ENCODE measurements around the gene ERG. TPM values are rescaled to one million over a fixed set of nuclear protein-coding genes. Genes with fewer than 3 reads are reported as not detected.

Gene ERG
- total RNA-seq, 1 donor from 2014 or later: not detected

- no peaks in the 10 kb centered on the region for H3K79me2 ChIP-seq (ENCODE audit: low read depth)
- no peaks in the 10 kb centered on the region for H3K9me3 ChIP-seq (ENCODE audit: low read depth)
- H3K27me3 Mint-ChIP-seq (ENCODE audit: insufficient read depth, low read depth): peaks cover 11% of the 10 kb centered on the region
- H3K36me3 ChIP-seq: no peaks in the 10 kb centered on the region
- H3K27me3 ChIP-seq: no peaks in the 10 kb centered on the region
- H3K9me3 Mint-ChIP-seq: no peaks in the 10 kb centered on the region
- H3K4me2 ChIP-seq: no peak overlapping the region
- no peaks in the 10 kb centered on the region for H3K36me3 Mint-ChIP-seq
- TF ChIP-seq EZH2 (IDR thresholded peaks at IDR 0.05) (no peak), CTCF (IDR thresholded peaks at IDR 0.05) (no peak), EZH2phosphoT487 (IDR thresholded peaks at IDR 0.05) (no peak)
- peaks cover 9% of the 10 kb centered on the region for H3K4me1 ChIP-seq
- DNase-seq (ENCODE audit: low spot score): no peak
- H2AFZ ChIP-seq (replicated peaks): no peak overlapping the region
- H3K4me3 ChIP-seq: no peak overlapping the region
- H3K27ac ChIP-seq: no peak overlapping the region
- no peaks in the 10 kb centered on the region for H3F3A ChIP-seq (ENCODE audit: low read depth)
- H4K20me1 ChIP-seq (ENCODE audit: low read depth): no peaks in the 10 kb centered on the region
- peaks cover 22% of the 10 kb centered on the region for H3K4me1 Mint-ChIP-seq
- H3K4me3 Mint-ChIP-seq: no peak overlapping the region
- H3K9ac ChIP-seq: no peak overlapping the region
- no peak overlapping the region for H3K27ac Mint-ChIP-seq
These were observed 67.8 kb downstream of the ERG start for GRCh38 chr21:38430401-38430984.

- no peaks in the 10 kb centered on the region for H3K27me3 ChIP-seq
- no peaks in the 10 kb centered on the region for H4K20me1 ChIP-seq (ENCODE audit: low read depth)
- no peaks in the 10 kb centered on the region for H3K36me3 Mint-ChIP-seq
- H3K4me1 ChIP-seq: no peaks in the 10 kb centered on the region
- H3F3A ChIP-seq (ENCODE audit: low read depth): no peaks in the 10 kb centered on the region
- TF ChIP-seq EZH2phosphoT487 (IDR thresholded peaks at IDR 0.05) (no peak), CTCF (IDR thresholded peaks at IDR 0.05) (no peak), EZH2 (IDR thresholded peaks at IDR 0.05) (no peak)
- H3K27ac ChIP-seq: no peak overlapping the region
- no peak overlapping the region for H3K27ac Mint-ChIP-seq
- H3K36me3 ChIP-seq: no peaks in the 10 kb centered on the region
- DNase-seq (ENCODE audit: low spot score): no peak
- H3K4me1 Mint-ChIP-seq: peaks cover 16% of the 10 kb centered on the region
- H3K4me3 ChIP-seq: no peak overlapping the region
- H3K4me3 Mint-ChIP-seq: no peak overlapping the region
- H3K9ac ChIP-seq: no peak overlapping the region
- H3K79me2 ChIP-seq (ENCODE audit: low read depth): no peaks in the 10 kb centered on the region
- H2AFZ ChIP-seq (replicated peaks): no peak overlapping the region
- H3K9me3 Mint-ChIP-seq: no peaks in the 10 kb centered on the region
- peaks cover 8% of the 10 kb centered on the region for H3K27me3 Mint-ChIP-seq (ENCODE audit: insufficient read depth, low read depth)
- H3K9me3 ChIP-seq (ENCODE audit: low read depth): no peaks in the 10 kb centered on the region
- H3K4me2 ChIP-seq: no peak overlapping the region
These were observed 69.3 kb downstream of the ERG start for GRCh38 chr21:38429011-38429410.

GRCh38 chr21:38428211-38428610 lies 70.1 kb downstream of the ERG start:
- Mint-ChIP-seq H3K36me3 (no peaks in the 10 kb centered on the region), H3K9me3 (no peaks in the 10 kb centered on the region), H3K4me1 (peaks cover 16% of the 10 kb centered on the region), H3K4me3 (no peak overlapping the region), H3K27ac (no peak overlapping the region), H3K27me3 (ENCODE audit: insufficient read depth, low read depth) (peaks cover 8% of the 10 kb centered on the region)
- Histone ChIP-seq H3K4me3 (no peak overlapping the region), H3K9me3 (ENCODE audit: low read depth) (no peaks in the 10 kb centered on the region), H2AFZ (replicated peaks) (no peak overlapping the region), H4K20me1 (ENCODE audit: low read depth) (no peaks in the 10 kb centered on the region), H3K27me3 (no peaks in the 10 kb centered on the region), H3K4me2 (no peak overlapping the region), H3K36me3 (no peaks in the 10 kb centered on the region), H3F3A (ENCODE audit: low read depth) (no peaks in the 10 kb centered on the region), H3K9ac (no peak overlapping the region), H3K4me1 (no peaks in the 10 kb centered on the region), H3K79me2 (ENCODE audit: low read depth) (no peaks in the 10 kb centered on the region), H3K27ac (no peak overlapping the region)
- no peak for DNase-seq (ENCODE audit: low spot score)
- TF ChIP-seq EZH2phosphoT487 (IDR thresholded peaks at IDR 0.05) (no peak), EZH2 (IDR thresholded peaks at IDR 0.05) (no peak), CTCF (IDR thresholded peaks at IDR 0.05) (no peak)

Data from neural progenitor cell (in vitro differentiated cells).